ENCODE measurements around the gene P4HA2. TPM values are rescaled to one million over a fixed set of nuclear protein-coding genes. Genes with fewer than 3 reads are reported as not detected.

Gene P4HA2
- total and polyA plus RNA-seq, 9 donors, result 40.7 to 71.3 (median 50.5) TPM

DNA sequence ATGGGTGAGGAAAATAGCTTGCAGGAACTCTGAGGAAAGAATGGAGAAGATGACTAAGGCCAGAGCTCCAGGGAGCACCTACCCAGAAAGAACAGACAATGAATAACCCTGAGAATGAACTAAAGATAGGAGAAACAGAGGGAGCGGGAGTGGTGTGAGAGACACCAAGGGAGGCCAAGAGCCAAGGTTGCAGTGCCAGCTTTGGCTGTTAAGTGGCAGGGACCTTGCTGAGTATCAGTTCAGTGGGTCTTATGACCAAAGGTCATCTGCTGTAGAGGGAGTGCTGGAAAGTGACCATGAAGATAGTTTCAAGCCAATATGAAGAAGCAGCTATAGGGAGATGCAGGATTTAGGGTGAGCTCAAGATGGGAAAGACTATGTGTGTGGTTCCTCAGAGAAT lies 16.7 kb downstream of the P4HA2 start:
- H3K4me1 ChIP-seq (ENCODE audit: control insufficient read depth, insufficient read depth, low read length), result peaks cover 72% of the 10 kb centered on the region
- H3K4me3 ChIP-seq (ENCODE audit: low read length), result no peak overlapping the region
- DNase-seq, result no peak
- no peaks in the 10 kb centered on the region for H3K9me3 ChIP-seq (replicated peaks; ENCODE audit: control insufficient read depth, low read depth, low read length)
- 100% methylated on average over 1 of the region's 1 CpG for WGBS (ENCODE audit: insufficient coverage)
- peaks cover 69% of the 10 kb centered on the region for H3K36me3 ChIP-seq (ENCODE audit: control insufficient read depth, insufficient read depth, low read length)
- H3K27ac ChIP-seq (ENCODE audit: low read length), result no peak overlapping the region
- no peaks in the 10 kb centered on the region for H3K27me3 ChIP-seq (ENCODE audit: control insufficient read depth, insufficient read depth, low read length)

DNA sequence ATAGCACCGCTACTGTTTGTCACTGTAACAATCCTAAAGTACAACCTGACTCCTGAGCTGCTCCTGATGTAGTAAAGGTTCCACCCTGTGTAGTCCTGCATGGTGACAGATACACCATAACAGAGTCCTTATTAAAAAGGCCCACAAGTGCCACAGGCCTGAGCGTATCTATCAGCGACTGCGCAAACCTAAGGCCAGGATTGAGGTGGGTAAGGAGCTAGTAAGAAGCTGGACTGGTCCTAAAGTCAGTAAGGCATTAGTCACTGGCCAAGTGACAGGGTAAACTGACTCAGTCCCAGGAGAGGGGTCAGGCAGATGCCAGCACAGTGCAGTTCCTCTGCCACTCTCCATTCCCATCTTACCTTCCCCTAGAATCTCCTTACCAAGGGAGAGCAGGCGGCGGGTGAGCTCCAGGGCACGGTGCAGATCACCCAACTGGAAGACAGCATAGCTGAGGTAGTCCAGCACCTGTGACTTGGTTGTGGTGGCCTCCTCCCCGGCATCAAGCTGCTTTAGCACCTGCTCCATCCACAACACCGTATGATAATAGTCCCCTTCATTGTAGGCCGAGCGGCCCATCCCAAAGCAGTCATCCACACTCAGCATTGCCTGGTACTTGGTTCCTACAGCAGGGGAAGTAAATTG lies 17.6 kb downstream of the P4HA2 start:
- peaks cover 69% of the 10 kb centered on the region for H3K36me3 ChIP-seq (ENCODE audit: control insufficient read depth, insufficient read depth, low read length)
- H3K27ac ChIP-seq (ENCODE audit: low read length), result no peak overlapping the region
- no peaks in the 10 kb centered on the region for H3K9me3 ChIP-seq (replicated peaks; ENCODE audit: control insufficient read depth, low read depth, low read length)
- no peaks in the 10 kb centered on the region for H3K27me3 ChIP-seq (ENCODE audit: control insufficient read depth, insufficient read depth, low read length)
- H3K4me3 ChIP-seq (ENCODE audit: low read length), result no peak overlapping the region
- peaks cover 75% of the 10 kb centered on the region for H3K4me1 ChIP-seq (ENCODE audit: control insufficient read depth, insufficient read depth, low read length)
- no peak for DNase-seq
- 100% methylated on average over 5 of the region's 11 CpGs for WGBS (ENCODE audit: insufficient coverage)

DNA sequence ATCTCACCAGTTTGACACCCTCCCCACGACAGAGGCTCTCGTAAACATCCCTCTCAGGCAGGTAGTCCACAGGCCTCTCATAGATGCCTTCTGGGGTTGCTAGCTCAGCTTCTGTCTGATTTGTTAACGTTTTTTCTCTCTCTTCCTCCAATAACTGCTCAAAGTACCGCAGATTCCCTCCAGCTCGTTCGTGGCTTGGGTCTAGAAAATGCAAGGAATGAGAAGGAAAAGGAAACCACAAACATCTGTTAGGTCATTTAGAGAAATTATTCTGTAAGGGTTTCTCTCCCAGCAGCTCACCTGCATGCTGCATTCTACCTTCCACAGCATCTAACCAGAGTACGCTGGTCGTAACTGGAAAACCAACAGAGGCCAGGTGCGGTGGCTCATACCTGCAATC lies 18.5 kb downstream of the P4HA2 start:
- 77% methylated on average over 4 of the region's 9 CpGs for WGBS (ENCODE audit: insufficient coverage)
- peaks cover 66% of the 10 kb centered on the region for H3K36me3 ChIP-seq (ENCODE audit: control insufficient read depth, insufficient read depth, low read length)
- DNase-seq, result no peak
- H3K9me3 ChIP-seq (replicated peaks; ENCODE audit: control insufficient read depth, low read depth, low read length), result no peaks in the 10 kb centered on the region
- H3K27ac ChIP-seq (ENCODE audit: low read length), result no peak overlapping the region
- H3K4me3 ChIP-seq (ENCODE audit: low read length), result no peak overlapping the region
- peaks cover 76% of the 10 kb centered on the region for H3K4me1 ChIP-seq (ENCODE audit: control insufficient read depth, insufficient read depth, low read length)
- no peaks in the 10 kb centered on the region for H3K27me3 ChIP-seq (ENCODE audit: control insufficient read depth, insufficient read depth, low read length)

DNA sequence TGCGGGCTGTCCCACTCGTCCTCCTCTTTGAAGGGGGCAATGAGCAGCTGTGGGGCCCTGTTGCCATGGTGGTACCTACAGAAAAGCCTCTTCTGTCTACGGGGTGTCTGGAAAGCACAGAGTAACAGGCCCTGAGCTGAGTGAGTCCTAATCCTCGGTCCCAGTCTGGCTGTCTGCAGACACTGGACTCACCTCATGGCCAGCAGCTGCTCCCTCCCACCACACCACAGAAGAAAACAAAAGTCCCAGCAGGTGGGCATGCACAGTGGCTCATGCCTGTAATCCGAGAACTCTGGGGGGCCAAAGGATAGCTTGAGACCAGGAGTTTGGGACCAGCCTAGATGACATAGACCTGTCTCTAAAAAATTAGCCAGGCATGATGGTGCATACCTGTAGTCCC lies 19.9 kb downstream of the P4HA2 start:
- H3K27me3 ChIP-seq (ENCODE audit: control insufficient read depth, insufficient read depth, low read length), result no peaks in the 10 kb centered on the region
- DNase-seq, result no peak
- no peak overlapping the region for H3K27ac ChIP-seq (ENCODE audit: low read length)
- H3K4me1 ChIP-seq (ENCODE audit: control insufficient read depth, insufficient read depth, low read length), result peaks cover 73% of the 10 kb centered on the region
- H3K9me3 ChIP-seq (replicated peaks; ENCODE audit: control insufficient read depth, low read depth, low read length), result no peaks in the 10 kb centered on the region
- H3K4me3 ChIP-seq (ENCODE audit: low read length), result no peak overlapping the region
- 98% methylated on average over 4 of the region's 5 CpGs for WGBS (ENCODE audit: insufficient coverage)
- H3K36me3 ChIP-seq (ENCODE audit: control insufficient read depth, insufficient read depth, low read length), result peaks cover 65% of the 10 kb centered on the region

DNA sequence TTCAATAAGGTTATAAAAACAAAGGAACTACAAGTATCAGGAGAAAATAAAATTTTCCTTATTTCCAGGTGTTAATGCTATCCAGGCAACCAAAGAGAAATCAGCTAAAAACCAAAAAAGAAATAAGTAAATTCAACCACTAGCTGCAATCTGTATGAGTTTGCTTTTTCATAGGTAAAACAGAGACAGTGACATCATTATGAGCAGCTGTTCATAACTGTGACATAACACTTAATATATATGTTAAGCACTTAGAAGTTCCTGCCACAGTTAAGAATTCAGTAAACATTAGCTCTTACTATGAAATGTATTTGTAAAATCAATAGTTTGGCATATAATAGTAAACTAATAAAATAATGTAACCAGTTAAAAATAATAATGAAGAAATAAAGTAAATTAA lies 20.9 kb downstream of the P4HA2 start:
- Histone ChIP-seq H3K36me3 (ENCODE audit: control insufficient read depth, insufficient read depth, low read length) (peaks cover 65% of the 10 kb centered on the region), H3K4me3 (ENCODE audit: low read length) (no peak overlapping the region), H3K27me3 (ENCODE audit: control insufficient read depth, insufficient read depth, low read length) (no peaks in the 10 kb centered on the region), H3K4me1 (ENCODE audit: control insufficient read depth, insufficient read depth, low read length) (peaks cover 64% of the 10 kb centered on the region), H3K27ac (ENCODE audit: low read length) (no peak overlapping the region), H3K9me3 (replicated peaks; ENCODE audit: control insufficient read depth, low read depth, low read length) (no peaks in the 10 kb centered on the region)
- DNase-seq, result no peak

DNA sequence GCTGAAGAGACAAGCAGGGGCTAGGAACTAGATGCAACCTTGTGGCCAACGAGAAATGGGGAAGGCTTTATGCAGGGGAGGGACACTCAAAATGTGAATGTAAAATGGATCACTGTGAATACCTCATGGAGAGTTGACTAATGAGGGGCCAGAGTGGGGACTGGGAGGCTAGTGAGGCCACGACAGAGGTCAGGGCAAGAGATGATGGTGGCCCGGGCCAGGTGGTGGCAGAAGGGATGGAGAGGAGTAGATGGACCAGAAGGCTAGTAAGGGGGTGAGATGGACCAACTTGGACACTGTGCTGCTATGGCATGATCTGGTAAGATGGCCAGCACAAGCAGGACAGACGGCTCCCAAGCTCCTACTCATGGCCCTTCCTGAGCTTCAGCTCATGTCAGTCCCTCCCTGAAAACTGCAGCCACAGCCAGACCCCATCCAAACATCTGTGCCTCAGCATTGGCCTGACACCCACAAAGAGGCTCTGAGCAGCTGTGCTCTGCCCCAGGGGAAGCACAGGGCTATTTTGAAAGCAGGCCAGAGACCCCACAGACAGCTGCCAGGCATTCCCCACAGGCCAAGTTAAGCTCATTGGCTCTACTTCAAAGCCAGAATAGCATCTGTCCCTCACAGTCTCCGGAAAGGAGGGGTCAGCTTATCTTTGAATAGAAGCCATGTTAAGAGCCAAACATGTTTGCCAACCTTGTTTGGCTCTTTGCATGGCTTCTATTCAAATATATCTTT lies 22.1 kb downstream of the P4HA2 start:
- 66% methylated on average over 5 of the region's 5 CpGs for WGBS (ENCODE audit: insufficient coverage)
- Histone ChIP-seq H3K27me3 (ENCODE audit: control insufficient read depth, insufficient read depth, low read length) (peaks cover 2% of the 10 kb centered on the region), H3K4me3 (ENCODE audit: low read length) (no peak overlapping the region), H3K9me3 (replicated peaks; ENCODE audit: control insufficient read depth, low read depth, low read length) (no peaks in the 10 kb centered on the region), H3K36me3 (ENCODE audit: control insufficient read depth, insufficient read depth, low read length) (peaks cover 64% of the 10 kb centered on the region), H3K4me1 (ENCODE audit: control insufficient read depth, insufficient read depth, low read length) (peaks cover 52% of the 10 kb centered on the region), H3K27ac (ENCODE audit: low read length) (peak overlapping the region; percentile 37)
- DNase-seq, result peak; percentile 90

DNA sequence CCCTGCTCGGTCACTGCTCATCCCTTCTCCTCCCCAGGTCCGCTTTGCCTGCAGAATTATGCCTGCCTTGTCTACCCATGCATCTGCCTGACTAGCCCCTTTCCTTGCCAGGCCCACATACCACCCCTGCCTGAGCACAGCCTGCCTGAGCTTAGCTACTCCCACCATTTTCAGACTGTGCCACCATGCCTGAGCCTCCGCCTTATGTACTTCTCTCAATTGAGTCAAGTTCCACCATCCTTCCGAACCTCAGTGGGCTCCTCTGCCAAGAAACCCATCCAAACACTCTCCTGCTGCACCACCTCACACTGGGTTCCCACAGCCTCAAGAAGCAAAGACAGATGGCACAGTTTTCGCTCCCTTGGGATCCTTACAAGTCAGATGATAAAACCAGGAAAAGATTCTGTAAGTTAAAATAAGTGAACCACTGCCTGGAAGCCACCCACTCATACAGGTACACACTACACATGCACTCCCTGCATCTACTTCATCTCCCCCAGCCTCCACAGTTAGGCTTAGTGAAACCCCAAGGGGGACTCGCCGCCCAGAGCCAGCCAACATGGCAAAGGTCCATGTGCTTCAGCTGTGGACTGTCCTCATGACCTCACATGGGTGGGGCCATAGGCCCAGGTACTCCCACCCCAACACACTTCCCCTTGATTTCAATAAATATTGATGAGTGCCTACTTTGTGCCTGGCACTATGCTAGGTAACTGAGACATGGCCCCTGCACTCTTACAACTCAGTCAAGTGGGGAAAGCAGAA lies 23.1 kb downstream of the P4HA2 start:
- Histone ChIP-seq H3K4me1 (ENCODE audit: control insufficient read depth, insufficient read depth, low read length) (peaks cover 47% of the 10 kb centered on the region), H3K27me3 (ENCODE audit: control insufficient read depth, insufficient read depth, low read length) (peaks cover 2% of the 10 kb centered on the region), H3K9me3 (replicated peaks; ENCODE audit: control insufficient read depth, low read depth, low read length) (no peaks in the 10 kb centered on the region), H3K36me3 (ENCODE audit: control insufficient read depth, insufficient read depth, low read length) (peaks cover 61% of the 10 kb centered on the region), H3K4me3 (ENCODE audit: low read length) (no peak overlapping the region), H3K27ac (ENCODE audit: low read length) (no peak overlapping the region)
- 95% methylated on average over 4 of the region's 7 CpGs for WGBS (ENCODE audit: insufficient coverage)
- no peak for DNase-seq

DNA sequence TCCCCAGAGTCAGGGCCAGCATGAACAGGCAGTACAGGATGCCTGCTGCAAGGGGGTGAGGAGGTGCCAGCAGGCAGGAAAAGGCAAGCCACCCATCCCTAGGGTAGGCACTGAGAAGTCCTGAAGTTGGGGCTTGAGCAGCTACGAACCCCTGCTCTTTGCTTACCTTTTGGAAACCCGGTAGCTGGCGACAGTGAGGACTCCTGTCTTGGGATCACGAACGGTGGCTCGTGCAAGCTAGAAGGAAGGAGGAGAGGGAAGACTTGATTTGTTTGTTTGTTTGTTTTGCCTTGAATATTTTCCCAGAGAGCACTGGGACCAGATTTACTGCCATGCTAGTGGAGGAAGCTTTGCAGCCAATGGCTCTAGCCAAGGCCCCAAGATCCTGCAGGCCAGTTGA lies 23.7 kb downstream of the P4HA2 start:
- H3K27ac ChIP-seq (ENCODE audit: low read length), result no peak overlapping the region

DNA sequence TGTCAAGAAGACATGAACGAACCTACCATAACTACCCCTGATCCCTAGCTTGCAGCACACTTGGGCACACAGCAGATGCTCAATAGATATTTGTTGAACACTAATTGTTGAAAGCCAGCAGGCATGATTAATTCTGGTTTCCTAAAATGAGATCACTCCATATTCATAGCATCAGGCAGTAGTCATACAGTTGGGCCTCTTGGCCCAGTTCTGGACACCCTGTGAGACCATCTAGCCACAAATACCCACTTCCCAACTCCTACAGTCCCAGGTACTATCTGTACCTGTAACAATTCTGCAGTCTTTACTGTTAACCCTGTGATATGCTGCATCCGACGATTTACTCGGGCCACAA lies 24.2 kb downstream of the P4HA2 start:
- H3K27me3 ChIP-seq (ENCODE audit: control insufficient read depth, insufficient read depth, low read length), result peaks cover 2% of the 10 kb centered on the region
- no peaks in the 10 kb centered on the region for H3K9me3 ChIP-seq (replicated peaks; ENCODE audit: control insufficient read depth, low read depth, low read length)
- no peak overlapping the region for H3K4me3 ChIP-seq (ENCODE audit: low read length)
- H3K36me3 ChIP-seq (ENCODE audit: control insufficient read depth, insufficient read depth, low read length), result peaks cover 61% of the 10 kb centered on the region
- peaks cover 38% of the 10 kb centered on the region for H3K4me1 ChIP-seq (ENCODE audit: control insufficient read depth, insufficient read depth, low read length)
- 89% methylated on average over 3 of the region's 4 CpGs for WGBS (ENCODE audit: insufficient coverage)
- H3K27ac ChIP-seq (ENCODE audit: low read length), result no peak overlapping the region
- DNase-seq, result no peak

More for the DNA sequence above, 23.7 kb downstream of the P4HA2 start:
- Histone ChIP-seq H3K27me3 (ENCODE audit: control insufficient read depth, insufficient read depth, low read length) (peaks cover 2% of the 10 kb centered on the region), H3K4me3 (ENCODE audit: low read length) (no peak overlapping the region), H3K9me3 (replicated peaks; ENCODE audit: control insufficient read depth, low read depth, low read length) (no peaks in the 10 kb centered on the region), H3K36me3 (ENCODE audit: control insufficient read depth, insufficient read depth, low read length) (peaks cover 62% of the 10 kb centered on the region), H3K4me1 (ENCODE audit: control insufficient read depth, insufficient read depth, low read length) (peaks cover 42% of the 10 kb centered on the region)
- DNase-seq, result no peak
- WGBS (ENCODE audit: insufficient coverage), result 100% methylated on average over 6 of the region's 6 CpGs

DNA sequence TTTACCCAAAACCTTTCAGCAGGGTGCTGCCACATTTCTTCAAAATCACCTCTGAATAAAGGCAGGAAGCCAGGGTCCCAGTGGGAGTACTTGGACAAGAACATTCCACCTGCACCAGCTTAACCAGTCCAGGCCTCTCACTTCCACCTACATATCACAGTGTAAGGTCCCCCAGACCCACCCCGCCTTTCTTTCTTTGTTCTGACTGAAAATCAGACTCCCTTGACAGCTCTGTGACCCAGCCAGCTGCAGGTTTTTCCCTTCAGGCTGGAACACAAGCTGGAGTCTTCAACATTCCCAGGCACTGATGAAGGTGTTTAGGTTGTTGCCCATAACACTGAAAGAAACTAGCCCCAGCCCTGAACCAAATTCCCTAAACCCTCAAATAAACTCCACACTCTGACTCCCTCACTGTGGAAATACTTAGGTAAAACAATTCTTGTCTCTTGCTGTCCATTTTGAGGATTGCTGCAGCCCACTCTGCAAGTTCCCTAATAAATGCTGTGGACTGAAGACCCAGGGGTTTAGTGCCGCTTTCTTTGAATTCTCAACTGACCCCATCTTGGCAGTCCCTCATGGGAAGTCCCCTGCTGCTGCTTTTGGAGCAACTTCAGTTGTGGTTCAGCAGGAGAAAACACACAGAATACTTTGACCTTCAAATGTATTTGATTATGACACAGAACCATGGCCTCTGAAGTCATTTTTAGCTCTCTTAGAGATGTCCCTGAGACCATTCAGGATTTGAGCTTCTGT lies 24.8 kb downstream of the P4HA2 start:
- Histone ChIP-seq H3K4me1 (ENCODE audit: control insufficient read depth, insufficient read depth, low read length) (peaks cover 34% of the 10 kb centered on the region), H3K27ac (ENCODE audit: low read length) (no peak overlapping the region), H3K36me3 (ENCODE audit: control insufficient read depth, insufficient read depth, low read length) (peaks cover 64% of the 10 kb centered on the region), H3K27me3 (ENCODE audit: control insufficient read depth, insufficient read depth, low read length) (peaks cover 2% of the 10 kb centered on the region), H3K9me3 (replicated peaks; ENCODE audit: control insufficient read depth, low read depth, low read length) (no peaks in the 10 kb centered on the region), H3K4me3 (ENCODE audit: low read length) (no peak overlapping the region)
- no CpG with 5 or more reads among the region's 2 CpGs for WGBS (ENCODE audit: insufficient coverage)
- DNase-seq, result no peak

Measured in muscle of leg (tissue), 11 donors.